ENCODE data around the gene HECTD2. TPM values are rescaled to one million over a fixed set of nuclear protein-coding genes. Genes with fewer than 3 reads are reported as not detected.
"Not testable (repeated sequence)": the region's sequence is repeated elsewhere in the genome, so short reads cannot be mapped to it uniquely, and the experiment has no call there.

The HECTD2 gene, protein sequence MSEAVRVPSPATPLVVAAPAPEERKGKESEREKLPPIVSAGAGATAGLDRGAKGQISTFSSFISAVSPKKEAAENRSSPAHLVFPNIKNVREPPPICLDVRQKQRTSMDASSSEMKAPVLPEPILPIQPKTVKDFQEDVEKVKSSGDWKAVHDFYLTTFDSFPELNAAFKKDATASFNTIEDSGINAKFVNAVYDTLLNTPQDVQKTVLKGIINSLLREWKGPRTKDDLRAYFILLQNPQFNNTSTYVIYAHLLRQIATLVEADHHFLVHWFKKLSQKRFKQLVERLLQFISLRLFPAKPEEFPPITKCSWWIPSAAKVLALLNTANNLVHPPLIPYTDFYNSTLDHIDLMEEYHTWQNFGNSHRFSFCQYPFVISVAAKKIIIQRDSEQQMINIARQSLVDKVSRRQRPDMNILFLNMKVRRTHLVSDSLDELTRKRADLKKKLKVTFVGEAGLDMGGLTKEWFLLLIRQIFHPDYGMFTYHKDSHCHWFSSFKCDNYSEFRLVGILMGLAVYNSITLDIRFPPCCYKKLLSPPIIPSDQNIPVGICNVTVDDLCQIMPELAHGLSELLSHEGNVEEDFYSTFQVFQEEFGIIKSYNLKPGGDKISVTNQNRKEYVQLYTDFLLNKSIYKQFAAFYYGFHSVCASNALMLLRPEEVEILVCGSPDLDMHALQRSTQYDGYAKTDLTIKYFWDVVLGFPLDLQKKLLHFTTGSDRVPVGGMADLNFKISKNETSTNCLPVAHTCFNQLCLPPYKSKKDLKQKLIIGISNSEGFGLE
- total RNA-seq (1 to 10 TPM in 1 of 2 experiments, under 1 TPM in 1; 0.92 to 1.0 TPM), total RNA-seq (1.7 to 26.3 (median 5.4) reads per million in 172 experiments)
- polyA plus RNA-seq (2013, experiment 1 of 2): 1.9 TPM
- polyA plus RNA-seq (2013, experiment 2 of 2): 1.6 TPM

DNA sequence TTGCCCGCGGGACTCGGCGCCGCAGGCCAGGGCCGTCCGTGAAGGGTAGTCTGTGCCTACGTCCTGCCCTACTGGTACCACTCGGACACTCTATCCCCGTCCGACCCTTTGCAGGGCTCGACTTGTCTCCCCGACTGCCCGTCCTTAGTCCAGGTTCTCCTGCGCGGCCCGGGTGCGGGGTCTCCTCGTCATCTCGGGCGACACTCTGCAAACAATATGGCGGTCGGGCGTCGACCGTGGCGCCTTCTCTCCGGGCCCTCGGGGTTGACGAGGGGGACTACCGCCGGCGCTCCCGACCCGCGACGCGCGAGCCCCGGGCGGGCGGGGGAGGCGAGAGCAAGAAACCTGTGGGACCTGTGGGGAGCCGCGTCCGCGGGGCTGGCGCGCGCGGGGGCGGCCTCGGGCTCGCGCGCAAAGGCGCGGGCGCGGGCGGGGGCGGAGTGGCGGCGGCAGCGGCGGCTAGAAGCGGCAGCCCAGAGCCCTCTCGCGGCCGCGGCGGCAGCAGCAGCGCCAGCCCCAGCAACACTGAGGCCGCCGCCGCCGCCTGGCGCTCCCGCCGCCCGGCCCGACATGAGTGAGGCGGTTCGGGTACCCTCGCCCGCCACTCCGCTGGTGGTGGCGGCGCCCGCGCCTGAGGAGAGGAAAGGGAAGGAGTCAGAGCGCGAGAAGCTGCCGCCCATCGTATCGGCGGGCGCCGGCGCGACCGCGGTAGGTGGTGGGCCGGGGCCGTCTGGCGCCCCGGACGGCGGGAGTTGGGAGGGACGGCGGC lies at the start of gene HECTD2:
TSS of gene HECTD2 (plus strand) at position 476 of the 769 bp plus-strand sequence. CDS start at position 571, 95 bp downstream.
- H3K27ac ChIP-seq (ENCODE audit: low read depth in 1 of 2, low read length in 2 of 2): peak within 1 kb of the TSS; percentile 82 to 86
- peaks cover 14% of the 10 kb centered on the region for H3K4me1 ChIP-seq (ENCODE audit: insufficient read depth, low read length)
- peak; percentile 61 to 94 (median 82) for DNase-seq
- TF ChIP-seq, protein P1, sequence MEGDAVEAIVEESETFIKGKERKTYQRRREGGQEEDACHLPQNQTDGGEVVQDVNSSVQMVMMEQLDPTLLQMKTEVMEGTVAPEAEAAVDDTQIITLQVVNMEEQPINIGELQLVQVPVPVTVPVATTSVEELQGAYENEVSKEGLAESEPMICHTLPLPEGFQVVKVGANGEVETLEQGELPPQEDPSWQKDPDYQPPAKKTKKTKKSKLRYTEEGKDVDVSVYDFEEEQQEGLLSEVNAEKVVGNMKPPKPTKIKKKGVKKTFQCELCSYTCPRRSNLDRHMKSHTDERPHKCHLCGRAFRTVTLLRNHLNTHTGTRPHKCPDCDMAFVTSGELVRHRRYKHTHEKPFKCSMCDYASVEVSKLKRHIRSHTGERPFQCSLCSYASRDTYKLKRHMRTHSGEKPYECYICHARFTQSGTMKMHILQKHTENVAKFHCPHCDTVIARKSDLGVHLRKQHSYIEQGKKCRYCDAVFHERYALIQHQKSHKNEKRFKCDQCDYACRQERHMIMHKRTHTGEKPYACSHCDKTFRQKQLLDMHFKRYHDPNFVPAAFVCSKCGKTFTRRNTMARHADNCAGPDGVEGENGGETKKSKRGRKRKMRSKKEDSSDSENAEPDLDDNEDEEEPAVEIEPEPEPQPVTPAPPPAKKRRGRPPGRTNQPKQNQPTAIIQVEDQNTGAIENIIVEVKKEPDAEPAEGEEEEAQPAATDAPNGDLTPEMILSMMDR (IDR thresholded peaks at IDR 0.05): peak; percentile 19
- peak; percentile 85 for ATAC-seq (ENCODE audit: poor library complexity)
- POLR2A ChIA-PET: interaction anchor here (0.9 to 2.6 kb wide), 7 partner anchors 16 to 514 kb away, joined by 3 to 9 read pairs (median 7); partner anchors contain the start of genes BTAF1, FGFBP3 and TNKS2
- H3K4me1 Mint-ChIP-seq (ENCODE audit: low read depth): peaks cover 11% of the 10 kb centered on the region
- H3K36me3 ChIP-seq (ENCODE audit: insufficient read depth, low read length): no peaks in the 10 kb centered on the region
- no peaks in the 10 kb centered on the region for H3K27me3 Mint-ChIP-seq
- H3K9me3 ChIP-seq (ENCODE audit: control insufficient read depth in 1 of 2, insufficient read depth in 1 of 2, low read length in 2 of 2): no peaks in the 10 kb centered on the region
- H3K4me3 ChIP-seq (ENCODE audit: low read length): peak within 1 kb of the TSS; percentile 92
- H3K36me3 Mint-ChIP-seq (ENCODE audit: low read depth): peaks cover 5% of the 10 kb centered on the region
- intact Hi-C loops (cut with DNase I, micrococcal nuclease): loop anchor here (1.0 to 10.0 kb wide), 11 partner anchors 21 to 1437 kb away; partner anchors contain the start of genes BTAF1 (in 1 of the 2), EXOC6 (in 1 of the 2), FGFBP3 (in 1 of the 2) and RPP30 (in 1 of the 2)
- H3K27ac Mint-ChIP-seq: peak within 1 kb of the TSS; percentile 86
- H3K9me3 Mint-ChIP-seq: no peaks in the 10 kb centered on the region
- peaks cover 3 to 8% of the 10 kb centered on the region in 2 experiments for H3K27me3 ChIP-seq (ENCODE audit: control insufficient read depth in 1 of 2, insufficient read depth in 2 of 2, low read length in 2 of 2)
- CTCF ChIA-PET: interaction anchor here (1.2 to 1.3 kb wide), 2 partner anchors 388 to 514 kb away, joined by 3 read pairs; partner anchors contain the start of genes BTAF1 and TNKS2
- peak within 1 kb of the TSS; percentile 92 for H3K4me3 Mint-ChIP-seq

DNA sequence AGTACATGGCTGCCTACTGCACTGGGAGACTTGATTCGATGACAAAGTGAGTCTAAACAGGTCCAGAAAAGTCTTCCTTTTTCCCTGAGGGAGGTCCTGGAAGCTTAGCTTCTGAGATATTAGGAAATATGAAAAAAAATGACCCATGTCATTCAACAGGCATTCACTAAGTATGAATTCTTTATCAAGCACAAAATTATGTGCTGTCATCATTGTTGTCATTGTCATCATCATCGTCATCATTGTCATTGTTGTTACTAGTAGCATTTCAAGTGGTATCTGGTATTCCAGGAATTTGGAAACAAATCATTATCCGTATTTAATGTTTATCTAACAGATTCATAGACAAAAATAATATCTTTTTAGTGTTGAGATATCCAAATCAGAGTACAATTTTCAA lies 49.7 kb upstream of the HECTD2 start:
- no peak overlapping the region for H3K27ac ChIP-seq (ENCODE audit: low read depth in 1 of 2, low read length in 2 of 2)
- H3K9me3 ChIP-seq (ENCODE audit: control insufficient read depth in 1 of 2, insufficient read depth in 1 of 2, low read length in 2 of 2): no peaks in the 10 kb centered on the region
- no peak overlapping the region for H3K27ac Mint-ChIP-seq
- H3K4me3 Mint-ChIP-seq: no peak overlapping the region
- CTCF ChIA-PET: no interaction called here
- POLR2A ChIA-PET: no interaction called here
- H3K4me3 ChIP-seq (ENCODE audit: low read length): no peak overlapping the region
- peaks cover 73% of the 10 kb centered on the region for H3K27me3 Mint-ChIP-seq
- DNase-seq (no peak), ATAC-seq (ENCODE audit: poor library complexity) (no peak)
- TF ChIP-seq, protein P1 (IDR thresholded peaks at IDR 0.05): no peak
- peaks cover 2% of the 10 kb centered on the region for H3K9me3 Mint-ChIP-seq
- no peaks in the 10 kb centered on the region for H3K36me3 ChIP-seq (ENCODE audit: insufficient read depth, low read length)
- H3K27me3 ChIP-seq (ENCODE audit: control insufficient read depth in 1 of 2, insufficient read depth in 2 of 2, low read length in 2 of 2): peaks cover 0 to 14% of the 10 kb centered on the region in 2 experiments
- no peaks in the 10 kb centered on the region for H3K4me1 Mint-ChIP-seq (ENCODE audit: low read depth)
- intact Hi-C loops (cut with DNase I, micrococcal nuclease): no loop called here
- no peaks in the 10 kb centered on the region for H3K4me1 ChIP-seq (ENCODE audit: insufficient read depth, low read length)
- no peaks in the 10 kb centered on the region for H3K36me3 Mint-ChIP-seq (ENCODE audit: low read depth)

GRCh38 chr10:91365519-91365918 lies 44.6 kb upstream of the HECTD2 start:
- H3K9me3 Mint-ChIP-seq; H3K4me3 Mint-ChIP-seq; H3K9me3 ChIP-seq (ENCODE audit: control insufficient read depth in 1 of 2, insufficient read depth in 1 of 2, low read length in 2 of 2); DNase-seq; intact Hi-C loops (cut with DNase I, micrococcal nuclease); H3K4me1 ChIP-seq (ENCODE audit: insufficient read depth, low read length); H3K36me3 ChIP-seq (ENCODE audit: insufficient read depth, low read length); H3K27ac ChIP-seq (ENCODE audit: low read depth in 1 of 2, low read length in 2 of 2); H3K27ac Mint-ChIP-seq; POLR2A ChIA-PET; H3K36me3 Mint-ChIP-seq (ENCODE audit: low read depth); CTCF ChIA-PET; H3K4me1 Mint-ChIP-seq (ENCODE audit: low read depth); ATAC-seq (ENCODE audit: poor library complexity); H3K4me3 ChIP-seq (ENCODE audit: low read length); H3K27me3 ChIP-seq (ENCODE audit: control insufficient read depth in 1 of 2, insufficient read depth in 2 of 2, low read length in 2 of 2): not testable (repeated sequence)
- H3K27me3 Mint-ChIP-seq: peaks cover 78% of the 10 kb centered on the region

All from CD4-positive, alpha-beta T cell (primary cell).